ENCODE results near the gene NBEAL2. TPM values are rescaled to one million over a fixed set of nuclear protein-coding genes. Genes with fewer than 3 reads are reported as not detected.
"Not testable (repeated sequence)": the region's sequence is repeated elsewhere in the genome, so short reads cannot be mapped to it uniquely, and the experiment has no call there.

Gene NBEAL2
- total RNA-seq, 1 donor from 2014 or later: 16.5 TPM

DNA sequence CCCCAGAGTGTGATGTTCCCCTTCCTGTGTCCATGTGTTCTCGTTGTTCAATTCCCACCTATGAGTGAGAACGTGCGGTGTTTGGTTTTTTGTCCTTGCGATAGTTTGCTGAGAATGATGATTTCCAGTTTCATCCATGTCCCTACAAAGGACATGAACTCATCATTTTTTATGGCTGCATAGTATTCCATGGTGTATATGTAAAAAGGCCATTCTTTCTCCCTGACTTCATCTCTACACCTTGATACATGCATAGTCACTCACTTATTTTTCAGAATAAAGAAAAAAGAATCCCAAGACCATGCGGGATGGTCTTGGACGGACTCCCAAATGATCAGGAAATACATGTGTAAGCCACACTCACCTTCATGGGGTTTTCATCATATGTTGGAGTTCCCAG lies 57.8 kb downstream of the NBEAL2 start:
- DNase-seq (ENCODE audit: low read depth in 2 of 2): not testable (repeated sequence)

GRCh38 chr3:47041114-47041513 lies 61.6 kb downstream of the NBEAL2 start:
- no peak for DNase-seq (ENCODE audit: low read depth in 2 of 2)

GRCh38 chr3:47042231-47042791 lies 62.8 kb downstream of the NBEAL2 start:
- no peak for DNase-seq (ENCODE audit: low read depth in 2 of 2)

- DNase-seq (ENCODE audit: low read depth in 2 of 2): no peak
Measured at GRCh38 chr3:47047069-47047468, 67.6 kb downstream of the NBEAL2 start.

GRCh38 chr3:47047673-47048072 lies 68.2 kb downstream of the NBEAL2 start:
- peak; percentile 7 to 19 for DNase-seq (ENCODE audit: low read depth in 2 of 2)

DNA sequence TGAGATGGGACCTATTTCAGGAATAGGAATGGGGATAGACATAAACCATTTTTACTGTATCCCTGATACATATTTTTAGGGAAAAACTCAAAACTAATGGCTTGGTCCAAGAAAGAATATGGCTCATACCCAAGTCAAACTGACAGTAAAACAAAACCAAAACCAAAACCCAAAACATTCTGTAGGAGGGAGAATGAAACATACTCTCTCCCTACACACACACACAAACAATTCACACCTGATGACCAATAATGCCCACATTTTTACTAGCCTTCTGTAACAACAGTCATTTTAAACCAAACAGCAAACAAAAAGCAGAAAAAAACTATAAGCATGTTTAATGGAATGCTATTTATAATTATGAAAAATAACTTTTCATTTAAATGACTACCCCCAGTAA lies 74.9 kb downstream of the NBEAL2 start:
- DNase-seq (ENCODE audit: low read depth in 2 of 2): peak in 1 of 2 donors; percentile 19

DNA sequence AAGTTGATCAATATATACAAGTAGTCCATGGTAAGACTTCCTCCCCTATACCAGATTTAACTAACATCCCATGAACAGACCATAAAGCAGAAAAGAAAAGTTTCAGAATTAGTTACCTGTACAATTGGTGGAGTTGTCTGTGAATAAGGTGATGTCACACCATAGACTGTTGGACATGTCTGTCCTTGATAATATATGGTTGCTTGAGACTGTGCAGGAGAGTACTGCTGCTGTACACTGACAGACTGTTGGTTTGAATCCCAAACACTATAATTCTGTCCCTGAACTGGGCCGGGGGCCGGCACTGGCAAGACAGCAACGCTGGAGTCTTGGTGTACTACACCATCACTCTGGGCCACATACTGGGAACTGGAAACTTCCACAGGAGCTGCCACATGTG lies 77.2 kb downstream of the NBEAL2 start:
- no peak for DNase-seq (ENCODE audit: low read depth in 2 of 2)

- no peak for DNase-seq (ENCODE audit: low read depth in 2 of 2)
Measured at GRCh38 chr3:47057212-47057671, 77.8 kb downstream of the NBEAL2 start.

Other genes starting within 250 kb of the NBEAL2 start
- gene MYL3, start 116.2 kb upstream of the NBEAL2 start, total RNA-seq: not detected in 2 replicates
- gene PTH1R, start 101.9 kb upstream of the NBEAL2 start, total RNA-seq: under 0.01 TPM in 1 of 2 replicates, not detected in the other
- 19.8 and 31.2 TPM in 2 replicates for gene CCDC12, start 2.9 kb upstream of the NBEAL2 start, total RNA-seq
- 16.1 and 24.4 TPM in 2 replicates for gene SETD2, start 184.4 kb downstream of the NBEAL2 start, total RNA-seq